GM23338 (cell line): ENCODE results near the gene LRRC47. TPM values are rescaled to one million over a fixed set of nuclear protein-coding genes. Genes with fewer than 3 reads are reported as not detected.

Experiments
- ATAC-seq: fragments of 200-7000 bp; cut with Tn5 transposase; 3 replicates; pipeline ENCODE4 v1.9.1; 2020
- DNase-seq: peaks from one replicate; pipeline ENCODE4 v3.0.0-alpha.2; 2015; ENCODE audit warnings: low spot score
- H2AFZ ChIP-seq: fragments of 200-600 bp; sonication (generic); 2 replicates; pipeline ENCODE4 v1.8.0; 2016; ENCODE audit warnings: antibody characterized with exemption, mild to moderate bottlenecking, moderate library complexity
- H3F3A ChIP-seq: fragments of 200-600 bp; sonication (generic); replicated peaks from 2 replicates; pipeline ENCODE4 v1.8.0; 2017; ENCODE audit warnings: antibody characterized with exemption, mixed run types, low read depth
- H3K27ac ChIP-seq: fragments of 200-600 bp; sonication (generic); 2 replicates; pipeline ENCODE4 v1.6.1; 2016; ENCODE audit warnings: low read depth
- H3K27me3 ChIP-seq: fragments of 200-600 bp; sonication (generic); 2 replicates; pipeline ENCODE4 v1.8.0; 2016; ENCODE audit warnings: mild to moderate bottlenecking, mixed run types, moderate library complexity; ENCODE audit not compliant: insufficient read depth
- H3K36me3 ChIP-seq: fragments of 200-600 bp; sonication (generic); 2 replicates; pipeline ENCODE4 v1.8.0; 2016; ENCODE audit warnings: mild to moderate bottlenecking; ENCODE audit not compliant: insufficient read depth
- H3K4me1 ChIP-seq: fragments of 200-600 bp; sonication (generic); 2 replicates; pipeline ENCODE4 v1.8.0; 2016; ENCODE audit warnings: mild to moderate bottlenecking, moderate library complexity; ENCODE audit not compliant: insufficient read depth
- H3K4me2 ChIP-seq: fragments of 200-600 bp; sonication (generic); 2 replicates; pipeline ENCODE4 v1.7.1; 2017; ENCODE audit warnings: mixed run types
- H3K4me3 ChIP-seq: fragments of 200-600 bp; sonication (generic); 2 replicates; pipeline ENCODE4 v1.6.1; 2016; ENCODE audit warnings: mixed run types
- H3K79me2 ChIP-seq: fragments of 200-600 bp; sonication (generic); replicated peaks from 2 replicates; pipeline ENCODE4 v1.8.0; 2017; ENCODE audit warnings: mild to moderate bottlenecking; ENCODE audit not compliant: insufficient read depth
- H3K9me2 ChIP-seq: fragments of 200-600 bp; sonication (generic); 2 replicates; pipeline ENCODE4 v1.8.0; 2017; ENCODE audit not compliant: insufficient read depth
- H4K20me1 ChIP-seq: fragments of 200-600 bp; sonication (generic); replicated peaks from 2 replicates; pipeline ENCODE4 v1.8.0; 2017; ENCODE audit warnings: mild to moderate bottlenecking; ENCODE audit not compliant: insufficient read depth
- H3K27ac Mint-ChIP-seq: 2 replicates; pipeline ENCODE4 v1.8.0; 2020; ENCODE audit warnings: inconsistent platforms, mild to moderate bottlenecking, moderate library complexity, mixed read lengths
- H3K27me3 Mint-ChIP-seq: 3 replicates; pipeline ENCODE4 v1.8.0; 2022; ENCODE audit warnings: low read depth, mild to moderate bottlenecking, moderate library complexity, mixed read lengths, inconsistent platforms; ENCODE audit not compliant: insufficient read depth, poor library complexity
- H3K36me3 Mint-ChIP-seq: 3 replicates; pipeline ENCODE4 v1.8.0; 2021; ENCODE audit warnings: low read depth, mild to moderate bottlenecking, inconsistent platforms, moderate library complexity, mixed read lengths
- H3K4me1 Mint-ChIP-seq: 3 replicates; pipeline ENCODE4 v1.8.0; 2020; ENCODE audit warnings: mild to moderate bottlenecking, inconsistent platforms, mixed read lengths
- H3K4me3 Mint-ChIP-seq: 3 replicates; pipeline ENCODE4 v1.8.0; 2021; ENCODE audit warnings: moderate library complexity, mild to moderate bottlenecking, inconsistent platforms, mixed read lengths
- H3K9me3 Mint-ChIP-seq: 3 replicates; pipeline ENCODE4 v1.8.0; 2020; ENCODE audit warnings: moderate library complexity, mild to moderate bottlenecking, inconsistent platforms, mixed read lengths
- CREB1 ChIP-seq: fragments of 250-450 bp; sonication (Bioruptor Pico); IDR thresholded peaks from 2 replicates; pipeline ENCODE4 v1.5.0; 2020; ENCODE audit warnings: low read depth, mild to moderate bottlenecking, moderate library complexity
- ETS1 ChIP-seq: IDR thresholded peaks from 2 replicates; pipeline ENCODE4 v1.6.1; 2016; ENCODE audit warnings: antibody characterized with exemption
- EZH2 ChIP-seq: fragments of 200-600 bp; sonication (generic); IDR thresholded peaks from one replicate; pipeline ENCODE4 v1.8.0; 2017; ENCODE audit warnings: antibody characterized with exemption, mild to moderate bottlenecking, low read depth; ENCODE audit not compliant: unreplicated experiment
- EZH2phosphoT487 ChIP-seq: fragments of 200-600 bp; sonication (generic); IDR thresholded peaks from one replicate; pipeline ENCODE4 v1.8.1; 2018; ENCODE audit warnings: antibody characterized with exemption; ENCODE audit not compliant: unreplicated experiment
- JUNB ChIP-seq: IDR thresholded peaks from one replicate; pipeline ENCODE4 v1.6.1; 2016; ENCODE audit warnings: antibody characterized with exemption; ENCODE audit not compliant: unreplicated experiment
- POLR2AphosphoS5 ChIP-seq: IDR thresholded peaks from 2 replicates; pipeline ENCODE4 v1.6.1; 2016; ENCODE audit warnings: antibody characterized with exemption, low read depth
- STAT1 ChIP-seq: IDR thresholded peaks from one replicate; pipeline ENCODE4 v1.6.1; 2016; ENCODE audit warnings: antibody characterized with exemption; ENCODE audit not compliant: unreplicated experiment
- ZNF114 ChIP-seq: fragments of 250-450 bp; sonication (Bioruptor Pico); IDR thresholded peaks from 2 replicates; pipeline ENCODE4 v1.5.0; 2020; ENCODE audit warnings: mild to moderate bottlenecking, moderate library complexity
- polyA plus RNA-seq: library from polyadenylated mRNA; unstranded; fragments of >200 nt; fragmentation: Nextera tagmentation; extraction: Ambion mirVana; gene quantifications from 2 replicates; pipeline ENCODE4 v1.2.1, GENCODE V29; 2016
- total RNA-seq: library from RNA; depleted of rRNA; stranded (reverse); fragments of >200 nt; shearing (Covaris generic); gene quantifications from 2 replicates; pipeline ENCODE4 v1.2.3, GENCODE V29; 2014
- TF ChIP-seq, protein P1 (sequence below): fragments of 250-450 bp; sonication (Bioruptor Pico); IDR thresholded peaks from 2 replicates; pipeline ENCODE4 v1.5.0; 2020; ENCODE audit warnings: mild to moderate bottlenecking, moderate library complexity

LRRC47 gene
- total and polyA plus RNA-seq, 2 experiments from 2014 or later = 15.8 to 76.8 TPM

- TF ChIP-seq, protein P1, sequence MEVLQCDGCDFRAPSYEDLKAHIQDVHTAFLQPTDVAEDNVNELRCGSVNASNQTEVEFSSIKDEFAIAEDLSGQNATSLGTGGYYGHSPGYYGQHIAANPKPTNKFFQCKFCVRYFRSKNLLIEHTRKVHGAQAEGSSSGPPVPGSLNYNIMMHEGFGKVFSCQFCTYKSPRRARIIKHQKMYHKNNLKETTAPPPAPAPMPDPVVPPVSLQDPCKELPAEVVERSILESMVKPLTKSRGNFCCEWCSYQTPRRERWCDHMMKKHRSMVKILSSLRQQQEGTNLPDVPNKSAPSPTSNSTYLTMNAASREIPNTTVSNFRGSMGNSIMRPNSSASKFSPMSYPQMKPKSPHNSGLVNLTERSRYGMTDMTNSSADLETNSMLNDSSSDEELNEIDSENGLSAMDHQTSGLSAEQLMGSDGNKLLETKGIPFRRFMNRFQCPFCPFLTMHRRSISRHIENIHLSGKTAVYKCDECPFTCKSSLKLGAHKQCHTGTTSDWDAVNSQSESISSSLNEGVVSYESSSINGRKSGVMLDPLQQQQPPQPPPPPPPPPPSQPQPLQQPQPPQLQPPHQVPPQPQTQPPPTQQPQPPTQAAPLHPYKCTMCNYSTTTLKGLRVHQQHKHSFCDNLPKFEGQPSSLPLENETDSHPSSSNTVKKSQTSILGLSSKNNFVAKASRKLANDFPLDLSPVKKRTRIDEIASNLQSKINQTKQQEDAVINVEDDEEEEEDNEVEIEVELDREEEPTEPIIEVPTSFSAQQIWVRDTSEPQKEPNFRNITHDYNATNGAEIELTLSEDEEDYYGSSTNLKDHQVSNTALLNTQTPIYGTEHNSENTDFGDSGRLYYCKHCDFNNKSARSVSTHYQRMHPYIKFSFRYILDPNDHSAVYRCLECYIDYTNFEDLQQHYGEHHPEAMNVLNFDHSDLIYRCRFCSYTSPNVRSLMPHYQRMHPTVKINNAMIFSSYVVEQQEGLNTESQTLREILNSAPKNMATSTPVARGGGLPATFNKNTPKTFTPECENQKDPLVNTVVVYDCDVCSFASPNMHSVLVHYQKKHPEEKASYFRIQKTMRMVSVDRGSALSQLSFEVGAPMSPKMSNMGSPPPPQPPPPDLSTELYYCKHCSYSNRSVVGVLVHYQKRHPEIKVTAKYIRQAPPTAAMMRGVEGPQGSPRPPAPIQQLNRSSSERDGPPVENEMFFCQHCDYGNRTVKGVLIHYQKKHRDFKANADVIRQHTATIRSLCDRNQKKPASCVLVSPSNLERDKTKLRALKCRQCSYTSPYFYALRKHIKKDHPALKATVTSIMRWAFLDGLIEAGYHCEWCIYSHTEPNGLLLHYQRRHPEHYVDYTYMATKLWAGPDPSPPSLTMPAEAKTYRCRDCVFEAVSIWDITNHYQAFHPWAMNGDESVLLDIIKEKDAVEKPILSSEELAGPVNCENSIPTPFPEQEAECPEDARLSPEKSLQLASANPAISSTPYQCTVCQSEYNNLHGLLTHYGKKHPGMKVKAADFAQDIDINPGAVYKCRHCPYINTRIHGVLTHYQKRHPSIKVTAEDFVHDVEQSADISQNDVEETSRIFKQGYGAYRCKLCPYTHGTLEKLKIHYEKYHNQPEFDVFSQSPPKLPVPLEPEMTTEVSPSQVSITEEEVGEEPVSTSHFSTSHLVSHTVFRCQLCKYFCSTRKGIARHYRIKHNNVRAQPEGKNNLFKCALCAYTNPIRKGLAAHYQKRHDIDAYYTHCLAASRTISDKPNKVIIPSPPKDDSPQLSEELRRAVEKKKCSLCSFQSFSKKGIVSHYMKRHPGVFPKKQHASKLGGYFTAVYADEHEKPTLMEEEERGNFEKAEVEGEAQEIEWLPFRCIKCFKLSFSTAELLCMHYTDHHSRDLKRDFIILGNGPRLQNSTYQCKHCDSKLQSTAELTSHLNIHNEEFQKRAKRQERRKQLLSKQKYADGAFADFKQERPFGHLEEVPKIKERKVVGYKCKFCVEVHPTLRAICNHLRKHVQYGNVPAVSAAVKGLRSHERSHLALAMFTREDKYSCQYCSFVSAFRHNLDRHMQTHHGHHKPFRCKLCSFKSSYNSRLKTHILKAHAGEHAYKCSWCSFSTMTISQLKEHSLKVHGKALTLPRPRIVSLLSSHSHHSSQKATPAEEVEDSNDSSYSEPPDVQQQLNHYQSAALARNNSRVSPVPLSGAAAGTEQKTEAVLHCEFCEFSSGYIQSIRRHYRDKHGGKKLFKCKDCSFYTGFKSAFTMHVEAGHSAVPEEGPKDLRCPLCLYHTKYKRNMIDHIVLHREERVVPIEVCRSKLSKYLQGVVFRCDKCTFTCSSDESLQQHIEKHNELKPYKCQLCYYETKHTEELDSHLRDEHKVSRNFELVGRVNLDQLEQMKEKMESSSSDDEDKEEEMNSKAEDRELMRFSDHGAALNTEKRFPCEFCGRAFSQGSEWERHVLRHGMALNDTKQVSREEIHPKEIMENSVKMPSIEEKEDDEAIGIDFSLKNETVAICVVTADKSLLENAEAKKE = no peak
- TF ChIP-seq ZNF114 = no peak
- no peak for TF ChIP-seq ETS1
- no peak for TF ChIP-seq EZH2
- no peak for TF ChIP-seq POLR2AphosphoS5
Measured at GRCh38 chr1:3831689-3832088, 35.4 kb upstream of the LRRC47 start (continued).

GRCh38 chr1:3828391-3828790, 32.1 kb upstream of the LRRC47 start:
- Mint-ChIP-seq H3K27me3 (peaks cover 4% of the 10 kb centered on the region), H3K36me3 (peaks cover 29% of the 10 kb centered on the region), H3K4me3 (no peak overlapping the region), H3K9me3 (no peaks in the 10 kb centered on the region), H3K4me1 (no peaks in the 10 kb centered on the region), H3K27ac (no peak overlapping the region)
- H4K20me1 ChIP-seq = no peaks in the 10 kb centered on the region; the same call in 1 of the 2 replicates
- no peaks in the 10 kb centered on the region for H3K27me3 ChIP-seq
- H3K36me3 ChIP-seq = no peaks in the 10 kb centered on the region; the same call in 1 of the 2 replicates
- no peaks in the 10 kb centered on the region for H3K4me1 ChIP-seq
- DNase-seq (no peak), ATAC-seq (no peak)
- H3K4me2 ChIP-seq = no peak overlapping the region
- no peak overlapping the region for H2AFZ ChIP-seq
- H3K27ac ChIP-seq = no peak overlapping the region
- H3K79me2 ChIP-seq = no peaks in the 10 kb centered on the region
- H3F3A ChIP-seq = no peaks in the 10 kb centered on the region
- H3K4me3 ChIP-seq = no peak overlapping the region
- H3K9me2 ChIP-seq = no peaks in the 10 kb centered on the region
- TF ChIP-seq EZH2phosphoT487 (no peak), STAT1 (no peak), ZNF114 (no peak), CREB1 (CRISPR knock-in tag) (no peak), JUNB (no peak)
- TF ChIP-seq, protein P1 = no peak
